ENCODE data around the gene XPOT. TPM values are rescaled to one million over a fixed set of nuclear protein-coding genes. Genes with fewer than 3 reads are reported as not detected.
A peak's percentile ranks its signal among the peaks of the same experiment; 100 is the strongest.
"Not testable (repeated sequence)": the region's sequence is repeated elsewhere in the genome, so short reads cannot be mapped to it uniquely, and the experiment has no call there.

The XPOT gene, protein sequence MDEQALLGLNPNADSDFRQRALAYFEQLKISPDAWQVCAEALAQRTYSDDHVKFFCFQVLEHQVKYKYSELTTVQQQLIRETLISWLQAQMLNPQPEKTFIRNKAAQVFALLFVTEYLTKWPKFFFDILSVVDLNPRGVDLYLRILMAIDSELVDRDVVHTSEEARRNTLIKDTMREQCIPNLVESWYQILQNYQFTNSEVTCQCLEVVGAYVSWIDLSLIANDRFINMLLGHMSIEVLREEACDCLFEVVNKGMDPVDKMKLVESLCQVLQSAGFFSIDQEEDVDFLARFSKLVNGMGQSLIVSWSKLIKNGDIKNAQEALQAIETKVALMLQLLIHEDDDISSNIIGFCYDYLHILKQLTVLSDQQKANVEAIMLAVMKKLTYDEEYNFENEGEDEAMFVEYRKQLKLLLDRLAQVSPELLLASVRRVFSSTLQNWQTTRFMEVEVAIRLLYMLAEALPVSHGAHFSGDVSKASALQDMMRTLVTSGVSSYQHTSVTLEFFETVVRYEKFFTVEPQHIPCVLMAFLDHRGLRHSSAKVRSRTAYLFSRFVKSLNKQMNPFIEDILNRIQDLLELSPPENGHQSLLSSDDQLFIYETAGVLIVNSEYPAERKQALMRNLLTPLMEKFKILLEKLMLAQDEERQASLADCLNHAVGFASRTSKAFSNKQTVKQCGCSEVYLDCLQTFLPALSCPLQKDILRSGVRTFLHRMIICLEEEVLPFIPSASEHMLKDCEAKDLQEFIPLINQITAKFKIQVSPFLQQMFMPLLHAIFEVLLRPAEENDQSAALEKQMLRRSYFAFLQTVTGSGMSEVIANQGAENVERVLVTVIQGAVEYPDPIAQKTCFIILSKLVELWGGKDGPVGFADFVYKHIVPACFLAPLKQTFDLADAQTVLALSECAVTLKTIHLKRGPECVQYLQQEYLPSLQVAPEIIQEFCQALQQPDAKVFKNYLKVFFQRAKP
- polyA plus RNA-seq (ENCODE audit: insufficient read length in 3 of 3), result 10 to 100 TPM; 50.5 to 67.1 (median 59.2) TPM
- long read RNA-seq, donor 1, full-length matches to known transcripts, result 7 of 13 reads
- long read RNA-seq, donor 1, partial matches to known transcripts, result 6 of 13 reads
- long read RNA-seq, donor 1, other reads (novel, unspliced or antisense), result 0 of 13 reads
- long read RNA-seq, donor 2, full-length matches to known transcripts, result 3 of 3 reads
- long read RNA-seq, donor 2, partial matches to known transcripts, result 0 of 3 reads
- long read RNA-seq, donor 2, other reads (novel, unspliced or antisense), result 0 of 3 reads
- long read RNA-seq, donor 3, full-length matches to known transcripts, result 9 of 24 reads
- long read RNA-seq, donor 3, partial matches to known transcripts, result 15 of 24 reads
- long read RNA-seq, donor 3, other reads (novel, unspliced or antisense), result 0 of 24 reads
- long read RNA-seq, donor 4, full-length matches to known transcripts, result 2 of 2 reads
- long read RNA-seq, donor 4, partial matches to known transcripts, result 0 of 2 reads
- long read RNA-seq, donor 4, other reads (novel, unspliced or antisense), result 0 of 2 reads
- long read RNA-seq, donor 5, result 0 reads
- long read RNA-seq, donor 6, full-length matches to known transcripts, result 4 of 11 reads
- long read RNA-seq, donor 6, partial matches to known transcripts, result 7 of 11 reads
- long read RNA-seq, donor 6, other reads (novel, unspliced or antisense), result 0 of 11 reads
- long read RNA-seq, donor 7, full-length matches to known transcripts, result 1 of 28 reads
- long read RNA-seq, donor 7, partial matches to known transcripts, result 27 of 28 reads
- long read RNA-seq, donor 7, other reads (novel, unspliced or antisense), result 0 of 28 reads
- long read RNA-seq, donor 8, full-length matches to known transcripts, result 5 of 24 reads
- long read RNA-seq, donor 8, partial matches to known transcripts, result 19 of 24 reads
- long read RNA-seq, donor 8, other reads (novel, unspliced or antisense), result 0 of 24 reads
- long read RNA-seq, donor 9, full-length matches to known transcripts, result 1 of 9 reads
- long read RNA-seq, donor 9, partial matches to known transcripts, result 8 of 9 reads
- long read RNA-seq, donor 9, other reads (novel, unspliced or antisense), result 0 of 9 reads
- long read RNA-seq, donor 10, full-length matches to known transcripts, result 4 of 20 reads
- long read RNA-seq, donor 10, partial matches to known transcripts, result 16 of 20 reads
- long read RNA-seq, donor 10, other reads (novel, unspliced or antisense), result 0 of 20 reads
- long read RNA-seq, donor 11, full-length matches to known transcripts, result 1 of 1 reads
- long read RNA-seq, donor 11, partial matches to known transcripts, result 0 of 1 reads
- long read RNA-seq, donor 11, other reads (novel, unspliced or antisense), result 0 of 1 reads
- long read RNA-seq, donor 12, full-length matches to known transcripts, result 1 of 1 reads
- long read RNA-seq, donor 12, partial matches to known transcripts, result 0 of 1 reads
- long read RNA-seq, donor 12, other reads (novel, unspliced or antisense), result 0 of 1 reads
- long read RNA-seq, donor 13, result 0 reads
- long read RNA-seq, donor 14, full-length matches to known transcripts, result 3 of 3 reads
- long read RNA-seq, donor 14, partial matches to known transcripts, result 0 of 3 reads
- long read RNA-seq, donor 14, other reads (novel, unspliced or antisense), result 0 of 3 reads
- long read RNA-seq, donor 15, full-length matches to known transcripts, result 3 of 3 reads
- long read RNA-seq, donor 15, partial matches to known transcripts, result 0 of 3 reads
- long read RNA-seq, donor 15, other reads (novel, unspliced or antisense), result 0 of 3 reads
- long read RNA-seq, donor 16, full-length matches to known transcripts, result 8 of 19 reads
- long read RNA-seq, donor 16, partial matches to known transcripts, result 5 of 19 reads
- long read RNA-seq, donor 16, other reads (novel, unspliced or antisense), result 6 of 19 reads

DNA sequence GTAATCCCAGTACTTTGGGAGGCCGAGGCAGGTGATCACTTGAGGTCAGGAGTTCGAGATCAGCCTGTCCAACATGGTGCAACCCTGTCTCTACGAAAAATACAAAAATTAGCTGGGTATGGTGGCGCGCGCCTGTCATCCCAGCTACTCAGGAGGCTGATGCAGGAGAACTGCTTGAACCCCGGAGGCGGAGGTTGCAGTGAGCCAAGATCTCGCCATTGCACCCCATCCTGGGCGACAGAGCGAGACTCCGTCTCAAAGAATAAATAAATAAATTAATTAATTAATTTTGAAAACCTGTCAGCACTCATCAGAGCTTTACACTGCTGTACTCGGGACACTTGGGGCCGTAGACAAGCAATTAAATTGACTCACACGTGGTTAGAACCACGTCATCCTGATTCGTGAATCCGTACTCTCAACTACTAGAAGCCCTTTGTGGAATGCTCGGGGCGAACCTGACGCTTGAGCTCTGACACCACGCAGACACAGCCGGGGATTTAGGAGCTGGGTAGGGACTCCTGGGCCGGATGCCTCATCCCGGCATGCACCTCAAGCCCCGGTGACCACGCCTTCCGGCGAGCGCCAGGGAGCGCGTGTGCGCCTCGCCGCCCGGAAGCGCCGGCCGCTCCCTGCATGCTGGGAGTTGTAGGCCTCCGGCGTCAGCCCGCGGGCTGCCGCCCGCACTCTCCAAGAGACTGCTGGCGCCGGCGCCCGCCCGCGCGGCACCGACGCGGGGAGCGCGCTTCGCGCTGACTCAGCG, at the start of gene XPOT:
Gene XPOT (plus strand): TSS at position 686 of the 763 bp plus-strand sequence. CDS start 5,644 bp downstream, outside the sequence.
- peak; percentile 87 to 96 (median 94) for DNase-seq (ENCODE audit: extremely low read depth in 1 of 11, low read depth in 9 of 11, low spot score in 4 of 11)

DNA sequence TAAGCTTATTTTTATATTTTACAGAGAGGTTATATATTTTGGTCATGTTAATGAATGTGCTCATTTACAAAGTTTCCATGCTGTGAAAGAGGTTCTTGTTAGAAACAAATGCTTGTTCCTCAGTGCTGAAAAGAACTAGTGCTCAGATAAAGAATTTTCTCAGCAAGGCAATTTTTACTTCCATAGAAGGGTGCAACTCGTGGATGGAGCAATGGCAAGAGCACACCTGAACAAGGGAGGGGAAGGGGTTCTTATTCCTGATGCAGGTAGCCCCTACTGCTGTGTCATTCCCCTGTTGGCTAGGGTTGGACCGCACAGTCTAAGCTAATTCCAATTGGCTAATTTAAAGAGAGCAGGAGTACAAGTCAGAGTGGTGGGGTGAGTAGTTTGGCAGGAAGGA, 48.0 kb upstream of the XPOT start:
- not testable (repeated sequence) for DNase-seq (ENCODE audit: extremely low read depth in 1 of 11, low read depth in 9 of 11, low spot score in 4 of 11)

DNA sequence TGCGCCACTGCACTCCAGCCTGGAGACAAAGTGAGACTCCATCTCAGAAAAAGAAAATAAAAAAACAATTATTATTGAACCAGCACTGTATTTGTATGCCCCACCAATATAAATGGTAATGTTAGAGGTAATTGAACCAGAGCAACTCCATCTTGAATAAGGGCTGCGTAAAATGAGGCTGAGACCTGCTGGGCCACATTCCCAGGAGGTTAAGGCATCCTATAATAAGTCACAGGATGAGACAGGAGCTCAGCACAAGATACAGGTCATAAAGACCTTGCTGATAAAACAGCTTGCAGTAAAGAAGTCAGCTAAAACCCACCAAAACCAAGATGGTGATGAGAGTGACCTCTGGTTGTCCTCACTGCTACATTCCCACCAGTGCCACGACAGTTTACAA, 43.0 kb upstream of the XPOT start:
- DNase-seq (ENCODE audit: extremely low read depth in 1 of 11, low read depth in 9 of 11, low spot score in 4 of 11), result not testable (repeated sequence)

DNA sequence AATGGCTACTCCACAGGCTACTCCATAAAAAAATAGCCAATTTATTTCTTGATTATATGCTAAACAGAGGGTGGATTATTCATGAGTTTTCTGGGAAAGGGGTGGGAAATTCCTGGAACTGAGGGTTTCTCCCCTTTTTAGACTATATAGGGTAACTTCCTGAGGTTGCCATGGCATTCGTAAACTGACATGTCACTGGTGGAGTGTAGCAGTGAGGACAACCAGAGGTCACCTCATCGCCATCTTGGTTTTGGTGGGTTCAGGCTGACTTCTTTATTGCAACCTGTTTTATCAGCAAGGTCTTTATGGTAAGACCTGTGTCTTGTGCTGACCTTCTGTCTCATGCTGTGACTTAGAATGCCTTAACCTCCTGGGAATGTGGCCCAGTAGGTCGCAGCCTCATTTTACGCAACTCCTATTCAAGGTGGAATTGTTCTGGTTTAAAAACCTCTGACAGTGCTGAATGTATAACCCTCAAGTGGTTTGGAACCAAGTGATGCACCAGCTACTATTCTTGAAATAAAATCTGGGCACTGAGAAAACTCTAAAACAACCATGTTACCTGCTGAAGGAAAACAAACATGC, 41.4 kb upstream of the XPOT start:
- no peak for DNase-seq (ENCODE audit: extremely low read depth in 1 of 11, low read depth in 9 of 11, low spot score in 4 of 11)

DNA sequence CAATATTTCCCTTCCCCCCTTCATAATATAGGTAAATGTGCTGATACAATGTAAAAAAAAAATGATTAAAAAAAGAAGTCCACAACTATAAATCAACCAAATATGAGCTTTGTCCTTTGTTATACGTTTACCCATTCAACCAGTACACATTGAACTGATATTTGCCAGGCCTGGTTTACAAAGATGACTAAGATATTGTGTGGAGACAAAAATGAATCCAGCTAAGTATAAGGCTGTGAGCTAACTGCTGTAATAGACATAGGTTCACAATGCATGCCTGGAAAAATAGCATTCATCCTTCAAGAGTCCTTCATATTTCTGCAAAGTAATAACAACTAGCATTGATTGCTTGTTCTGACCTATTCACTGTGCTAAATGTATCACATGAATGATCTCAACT, 20.5 kb upstream of the XPOT start:
- DNase-seq (ENCODE audit: extremely low read depth in 1 of 11, low read depth in 9 of 11, low spot score in 4 of 11), result no peak

DNA sequence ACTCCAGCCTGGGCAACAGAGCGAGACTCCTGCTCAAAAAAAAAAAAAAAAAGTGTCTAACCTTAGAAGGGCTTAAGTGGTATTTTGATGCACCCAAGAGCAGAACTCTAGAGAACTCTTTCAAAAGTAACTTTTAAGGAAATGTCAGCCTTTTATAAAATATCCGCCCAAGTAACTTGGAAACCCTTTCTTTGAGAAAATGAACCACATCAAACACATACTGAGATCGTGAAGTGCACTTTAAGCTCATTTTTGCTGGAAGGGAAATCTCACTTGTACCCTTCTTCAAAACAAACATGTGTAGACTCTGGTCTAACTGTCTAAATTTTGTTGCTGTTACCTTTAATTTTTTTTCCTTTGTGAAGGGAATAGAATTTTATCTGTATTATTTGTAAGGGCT, 19.2 kb upstream of the XPOT start:
- no peak for DNase-seq (ENCODE audit: extremely low read depth in 1 of 11, low read depth in 9 of 11, low spot score in 4 of 11)

DNA sequence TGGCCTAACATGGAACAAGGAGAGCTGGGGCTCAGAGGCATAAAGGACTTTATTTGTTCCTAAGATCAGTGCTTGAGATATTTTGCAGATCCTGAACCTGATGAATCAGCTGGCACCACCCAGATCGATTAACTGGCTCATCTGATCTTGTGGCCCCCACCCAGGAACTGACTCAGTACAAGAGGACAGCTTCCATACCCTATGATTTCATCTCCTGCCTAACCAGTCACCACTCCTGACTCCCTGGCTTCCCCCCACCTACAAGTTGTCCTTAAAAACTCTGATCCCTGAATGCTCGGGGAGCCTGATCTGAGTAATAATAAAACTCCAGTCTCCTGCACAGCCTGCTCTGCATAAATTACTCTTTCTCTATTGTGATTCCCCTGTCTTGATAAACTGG, 18.7 kb upstream of the XPOT start:
- no peak for DNase-seq (ENCODE audit: extremely low read depth in 1 of 11, low read depth in 9 of 11, low spot score in 4 of 11)

DNA sequence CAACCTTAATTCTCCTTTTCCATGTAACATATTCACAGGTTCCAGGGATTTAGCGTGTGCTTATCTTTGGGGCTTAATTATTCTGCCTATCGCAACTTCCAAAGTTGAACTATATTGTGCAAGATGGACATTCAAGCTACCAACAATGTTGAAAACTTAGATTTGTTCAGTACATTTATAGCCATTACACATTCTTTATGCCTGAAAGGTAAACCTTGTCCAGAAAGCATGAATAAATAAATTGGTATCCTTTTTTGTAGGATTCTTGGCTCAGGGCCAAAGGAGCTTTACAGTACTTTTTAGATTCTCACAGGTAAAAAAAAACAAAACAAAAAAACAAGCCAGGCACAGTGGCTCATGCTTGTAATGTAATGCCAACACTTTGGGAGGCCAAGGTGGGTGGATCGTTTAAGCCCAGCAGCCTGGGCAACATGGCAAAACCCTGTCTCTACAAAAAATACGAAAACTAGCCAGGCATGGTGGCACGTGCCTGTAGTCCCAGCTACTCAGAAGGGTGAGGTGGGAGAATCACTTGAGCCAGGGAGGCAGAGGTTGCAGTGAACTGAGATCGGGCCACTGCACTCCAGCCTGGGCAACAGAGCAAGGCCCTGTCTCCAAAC, 16.9 kb upstream of the XPOT start:
- peak in 2 of 11 donors; percentile 16 to 23 for DNase-seq (ENCODE audit: extremely low read depth in 1 of 11, low read depth in 9 of 11, low spot score in 4 of 11)

DNA sequence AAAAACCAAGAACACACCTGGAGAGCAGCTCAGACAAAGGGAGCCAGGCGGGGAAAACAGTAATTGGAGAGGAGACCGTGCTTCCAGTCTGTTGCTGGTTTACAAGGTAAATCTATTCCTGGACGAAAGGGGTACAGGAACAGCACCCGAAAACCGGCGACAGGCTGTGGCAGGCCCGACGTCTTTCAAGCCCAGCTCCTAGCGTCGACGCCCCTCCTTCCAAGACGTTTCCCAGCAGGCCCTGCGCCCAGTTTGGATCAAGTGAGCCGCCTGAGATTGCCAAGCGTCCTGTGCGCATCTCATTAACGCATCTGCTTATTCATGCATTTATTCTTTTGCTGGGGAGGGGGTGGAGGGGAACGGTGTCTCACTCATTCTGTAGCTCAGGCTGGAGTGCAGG, 15.0 kb upstream of the XPOT start:
- no peak for DNase-seq (ENCODE audit: extremely low read depth in 1 of 11, low read depth in 9 of 11, low spot score in 4 of 11)

DNA sequence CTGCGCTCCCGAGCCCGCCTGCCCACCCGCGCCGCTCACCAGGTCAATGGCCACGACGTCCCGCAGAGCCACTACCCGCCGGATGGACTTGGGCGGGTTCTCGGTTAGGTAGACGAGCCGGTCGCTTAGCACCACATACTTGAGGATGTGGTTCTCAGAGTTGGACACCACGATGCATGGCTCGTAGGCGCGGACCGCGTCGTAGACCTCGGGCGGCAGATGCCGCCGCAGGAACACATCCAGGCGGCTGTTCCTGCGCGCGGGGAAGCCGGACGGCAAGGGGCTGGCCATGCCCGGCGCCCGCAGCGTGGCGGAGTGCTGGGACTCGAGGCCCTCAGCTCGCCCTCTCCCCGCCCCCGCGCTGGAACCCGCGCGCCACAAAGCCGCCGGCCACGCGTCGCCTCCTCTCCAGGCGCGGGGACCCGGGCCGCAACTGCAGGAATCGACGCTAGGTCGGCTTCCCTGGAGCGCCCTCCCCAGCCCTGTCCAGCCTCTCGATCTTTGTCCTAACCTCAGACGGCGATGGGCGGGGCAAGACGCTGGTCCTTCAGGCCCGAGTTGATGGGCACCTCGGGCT, 13.8 kb upstream of the XPOT start, which contains the start of gene C12orf56:
Gene C12orf56 (minus strand): TSS at position 484 of the 577 bp plus-strand sequence. CDS start 193 bp downstream, at position 291.
- DNase-seq (ENCODE audit: extremely low read depth in 1 of 11, low read depth in 9 of 11, low spot score in 4 of 11), result peak in 4 of 11 donors; percentile 16 to 31 (median 22)

DNA sequence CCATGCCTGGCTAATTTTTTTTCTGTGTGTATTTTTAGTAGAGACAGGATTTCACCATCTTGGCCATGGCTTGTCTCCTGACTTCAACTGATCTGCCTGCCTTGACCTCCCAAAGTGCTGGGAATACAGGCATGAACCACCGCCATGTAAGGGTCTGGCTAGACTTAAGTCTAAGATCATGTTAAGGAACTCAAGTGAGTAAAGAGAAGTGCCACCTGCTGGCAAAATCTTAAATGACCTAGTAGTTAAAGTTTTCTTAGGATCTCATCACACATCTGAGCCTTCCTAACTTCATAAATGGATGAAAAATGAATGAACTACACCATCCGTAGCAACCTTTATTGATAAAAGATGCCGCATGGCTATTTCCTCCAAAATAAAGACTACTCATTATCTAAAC, 12.0 kb upstream of the XPOT start:
- DNase-seq (ENCODE audit: extremely low read depth in 1 of 11, low read depth in 9 of 11, low spot score in 4 of 11), result no peak

DNA sequence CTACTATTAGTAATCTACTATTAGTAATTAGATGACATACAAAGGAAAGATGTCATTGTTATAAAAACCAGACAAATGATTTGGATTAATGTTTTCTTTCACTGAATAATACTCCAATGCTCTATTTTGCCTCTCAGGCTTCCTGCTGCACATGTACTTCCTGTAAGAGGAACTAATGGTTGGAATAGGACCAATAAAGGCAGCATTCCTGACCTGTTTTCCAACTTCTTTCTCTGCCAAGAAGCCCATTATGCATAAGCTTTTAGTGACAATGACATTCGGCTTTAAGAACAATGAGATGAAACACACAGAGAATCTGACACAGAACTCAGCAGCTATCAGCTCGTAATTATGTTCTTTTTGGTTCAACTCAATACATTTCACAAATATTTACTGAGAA, 8.5 kb upstream of the XPOT start:
- no peak for DNase-seq (ENCODE audit: extremely low read depth in 1 of 11, low read depth in 9 of 11, low spot score in 4 of 11)

DNA sequence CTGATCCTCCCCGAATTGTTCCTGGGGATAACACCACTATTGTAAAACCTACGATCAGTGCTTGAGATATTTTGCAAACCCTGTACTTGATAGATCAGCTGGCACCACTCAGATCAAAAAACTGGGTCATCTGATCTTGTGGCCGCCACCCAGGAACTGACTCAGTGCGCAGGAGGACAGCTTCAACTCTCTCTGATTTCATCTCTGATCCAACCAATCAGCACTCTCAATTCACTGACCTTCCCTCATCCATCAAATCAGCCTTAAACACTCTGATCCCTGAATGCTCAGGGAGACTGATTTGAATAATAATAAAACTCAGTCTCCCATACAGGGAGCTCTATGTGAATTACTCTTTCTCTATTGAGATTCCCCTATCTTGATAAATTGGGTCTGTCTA, 4.2 kb upstream of the XPOT start:
- DNase-seq (ENCODE audit: extremely low read depth in 1 of 11, low read depth in 9 of 11, low spot score in 4 of 11), result no peak

DNA sequence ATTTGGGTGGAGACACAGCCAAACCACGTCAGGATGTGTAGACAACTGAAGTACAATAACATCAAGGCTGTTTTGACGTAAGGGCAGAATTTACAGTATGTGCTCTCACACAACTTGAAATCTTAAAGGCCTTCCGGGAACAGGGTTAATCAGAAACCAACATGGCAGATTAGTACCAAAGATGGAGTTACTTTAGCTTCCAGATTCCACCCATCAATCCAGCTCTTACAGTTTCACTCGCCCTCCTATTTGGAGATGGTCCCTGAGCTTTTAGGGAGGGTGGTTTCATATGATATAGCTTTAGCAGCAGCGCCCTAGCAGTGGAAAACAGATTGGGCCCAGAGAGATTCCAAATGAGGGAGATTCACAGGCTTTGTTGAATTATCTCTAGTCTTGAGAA, 2.0 kb upstream of the XPOT start:
- no peak for DNase-seq (ENCODE audit: extremely low read depth in 1 of 11, low read depth in 9 of 11, low spot score in 4 of 11)
